Peyer's patch (tissue), 4 donors: ENCODE data around the gene OSBPL5. TPM values are rescaled to one million over a fixed set of nuclear protein-coding genes. Genes with fewer than 3 reads are reported as not detected.

Experiments
- DNase-seq, 3 donors: peaks; one replicate each; pipeline ENCODE4 v3.0.0-alpha.2; 2017 to 2019
- H3K27ac ChIP-seq, 4 donors: fragments of 200-600 bp; sonication (generic); one replicate each; pipeline ENCODE4 v1.5.1; 2016 to 2019
- H3K27me3 ChIP-seq, 2 donors: fragments of 200-600 bp; sonication (generic); one replicate each; pipeline ENCODE4 v1.5.1; 2019
- H3K36me3 ChIP-seq, 3 donors: fragments of 200-600 bp; sonication (generic); one replicate each; pipeline ENCODE4 v1.5.1; 2016 to 2019
- H3K4me1 ChIP-seq, 4 donors: fragments of 200-600 bp; sonication (generic); one replicate each; pipeline ENCODE4 v1.5.1; 2016 to 2019
- H3K4me3 ChIP-seq, 4 donors: fragments of 200-600 bp; sonication (generic); 1 replicate in 3 of 4; 2 replicates in 1 of 4; pipeline ENCODE4 v1.5.1; 2016 to 2019; ENCODE audit warnings: mild to moderate bottlenecking in 1 of 4
- H3K9me3 ChIP-seq, 4 donors: fragments of 200-600 bp; sonication (generic); one replicate each; pipeline ENCODE4 v1.5.1; 2016 to 2019; ENCODE audit warnings: mild to moderate bottlenecking in 1 of 4
- CTCF ChIP-seq, 6 experiments: fragments of 450-650 bp in 4 of 6; fragments of 200-600 bp in 2 of 6; sonication (generic) in 1 of 6; IDR thresholded peaks; one replicate each; pipeline ENCODE4 v1.5.1; 2017 to 2019; ENCODE audit warnings: antibody characterized with exemption in 6 of 6, mild to moderate bottlenecking in 3 of 6, moderate library complexity in 1 of 6
- POLR2A ChIP-seq, 2 donors: fragments of 450-650 bp; IDR thresholded peaks; one replicate each; pipeline ENCODE4 v1.5.1; 2017; ENCODE audit warnings: antibody characterized with exemption in 2 of 2, mild to moderate bottlenecking in 2 of 2, moderate library complexity in 2 of 2
- total RNA-seq, 4 donors: library from RNA; depleted of rRNA; stranded (reverse); fragments of >200 nt; gene quantifications; one replicate each; pipeline ENCODE4 v1.1.0, GENCODE V29; 2016

The OSBPL5 gene
- total RNA-seq, 4 donors from 2014 or later: 39.8 to 110 (median 73.2) TPM

GRCh38 chr11:3152471-3153110 is 12.5 kb downstream of the OSBPL5 start:
- Histone ChIP-seq H3K27me3 (no peaks in the 10 kb centered on the region), H3K9me3 (no peaks in the 10 kb centered on the region), H3K36me3 (no peaks in the 10 kb centered on the region), H3K4me3 (no peak overlapping the region), H3K4me1 (peaks cover 0 to 90% (median 9%) of the 10 kb centered on the region in 4 donors), H3K27ac (peak overlapping the region in 2 of 4 donors; percentile 68 to 86)
- no peak for DNase-seq
- TF ChIP-seq POLR2A (IDR thresholded peaks at IDR 0.05): no peak
- TF ChIP-seq CTCF (IDR thresholded peaks at IDR 0.05): no peak

GRCh38 chr11:3150726-3151125 is 14.4 kb downstream of the OSBPL5 start:
- H3K4me1 ChIP-seq: peaks cover 0 to 91% (median 10%) of the 10 kb centered on the region in 4 donors
- H3K27me3 ChIP-seq: no peaks in the 10 kb centered on the region
- no peak overlapping the region for H3K27ac ChIP-seq
- no peak overlapping the region for H3K4me3 ChIP-seq
- DNase-seq: no peak
- H3K9me3 ChIP-seq: no peaks in the 10 kb centered on the region
- no peak for TF ChIP-seq CTCF (IDR thresholded peaks at IDR 0.05)
- TF ChIP-seq POLR2A (IDR thresholded peaks at IDR 0.05): no peak
- H3K36me3 ChIP-seq: no peaks in the 10 kb centered on the region

- Histone ChIP-seq H3K36me3 (no peaks in the 10 kb centered on the region), H3K27ac (no peak overlapping the region), H3K4me1 (peaks cover 0 to 85% (median 10%) of the 10 kb centered on the region in 4 donors), H3K4me3 (no peak overlapping the region), H3K9me3 (no peaks in the 10 kb centered on the region), H3K27me3 (no peaks in the 10 kb centered on the region)
- DNase-seq: no peak
- no peak for TF ChIP-seq POLR2A (IDR thresholded peaks at IDR 0.05)
These were observed 15.3 kb downstream of the OSBPL5 start for GRCh38 chr11:3149852-3150188.

- Histone ChIP-seq H3K4me1 (peaks cover 0 to 80% (median 8%) of the 10 kb centered on the region in 4 donors), H3K9me3 (no peaks in the 10 kb centered on the region), H3K36me3 (no peaks in the 10 kb centered on the region), H3K27ac (peak overlapping the region in 3 of 4 donors; percentile 24 to 84 (median 69)), H3K4me3 (no peak overlapping the region), H3K27me3 (no peaks in the 10 kb centered on the region)
- DNase-seq: no peak
- no peak for TF ChIP-seq CTCF (IDR thresholded peaks at IDR 0.05)
- TF ChIP-seq POLR2A (IDR thresholded peaks at IDR 0.05): no peak
These were observed 15.9 kb downstream of the OSBPL5 start for GRCh38 chr11:3148990-3149851.

GRCh38 chr11:3148255-3148989 is 16.7 kb downstream of the OSBPL5 start:
- Histone ChIP-seq H3K27me3 (no peaks in the 10 kb centered on the region), H3K4me3 (peak overlapping the region in 1 of 4 donors; percentile 8), H3K27ac (peak overlapping the region in 3 of 4 donors; percentile 24 to 84 (median 69)), H3K36me3 (no peaks in the 10 kb centered on the region), H3K4me1 (peaks cover 0 to 72% (median 5%) of the 10 kb centered on the region in 4 donors), H3K9me3 (no peaks in the 10 kb centered on the region)
- TF ChIP-seq POLR2A (IDR thresholded peaks at IDR 0.05): peak in 1 of 2 donors; percentile 66
- no peak for TF ChIP-seq CTCF (IDR thresholded peaks at IDR 0.05)
- peak in 2 of 3 donors; percentile 84 to 85 for DNase-seq
